ENCODE data around the gene ENOPH1.
A peak's percentile ranks its signal among the peaks of the same experiment; 100 is the strongest.

ENOPH1 gene

DNA sequence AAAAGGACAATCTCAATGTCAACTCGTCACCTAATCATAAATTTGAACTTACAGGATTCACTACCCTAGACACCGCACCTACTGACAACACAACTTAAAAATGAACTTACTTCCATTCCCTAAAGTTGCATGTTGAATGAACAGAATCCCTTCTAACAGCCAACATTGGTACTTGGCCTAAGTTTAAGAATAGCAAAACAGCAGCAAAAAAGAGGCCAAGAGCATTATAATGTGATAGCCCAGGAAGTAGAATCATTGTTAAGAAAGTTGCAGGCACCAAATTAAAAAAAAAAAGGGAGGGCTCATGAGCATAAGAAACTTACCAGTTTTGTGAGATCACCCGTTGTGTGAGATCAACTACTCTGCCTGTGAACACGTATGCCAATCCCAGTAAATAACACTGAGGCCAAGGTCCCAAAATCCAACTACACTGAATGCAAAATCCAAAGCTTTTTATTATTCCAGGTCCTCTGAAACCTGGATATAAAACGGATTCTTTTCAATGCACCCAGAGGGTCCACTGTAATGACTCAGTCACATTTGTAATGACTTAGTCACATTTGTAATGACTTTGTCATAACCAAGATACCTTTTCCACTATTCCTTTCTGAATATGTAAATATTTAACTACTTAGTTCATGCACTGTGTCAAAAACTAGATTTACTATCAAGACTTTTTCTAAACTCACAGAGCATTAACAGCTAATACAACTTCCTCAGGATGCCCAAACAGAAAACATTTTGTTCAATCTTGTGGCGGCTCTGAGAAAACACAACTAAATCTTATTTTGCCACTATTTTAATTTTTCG, 6.9 kb upstream of the ENOPH1 start:
- POLR2A ChIA-PET: interaction anchor here (1.2 kb wide), 1 partner anchor 42 kb away, joined by 3 read pairs; no protein-coding TSS in a partner anchor
- DNase-seq (ENCODE audit: extremely low spot score): no peak
- TF ChIP-seq, protein P1, sequence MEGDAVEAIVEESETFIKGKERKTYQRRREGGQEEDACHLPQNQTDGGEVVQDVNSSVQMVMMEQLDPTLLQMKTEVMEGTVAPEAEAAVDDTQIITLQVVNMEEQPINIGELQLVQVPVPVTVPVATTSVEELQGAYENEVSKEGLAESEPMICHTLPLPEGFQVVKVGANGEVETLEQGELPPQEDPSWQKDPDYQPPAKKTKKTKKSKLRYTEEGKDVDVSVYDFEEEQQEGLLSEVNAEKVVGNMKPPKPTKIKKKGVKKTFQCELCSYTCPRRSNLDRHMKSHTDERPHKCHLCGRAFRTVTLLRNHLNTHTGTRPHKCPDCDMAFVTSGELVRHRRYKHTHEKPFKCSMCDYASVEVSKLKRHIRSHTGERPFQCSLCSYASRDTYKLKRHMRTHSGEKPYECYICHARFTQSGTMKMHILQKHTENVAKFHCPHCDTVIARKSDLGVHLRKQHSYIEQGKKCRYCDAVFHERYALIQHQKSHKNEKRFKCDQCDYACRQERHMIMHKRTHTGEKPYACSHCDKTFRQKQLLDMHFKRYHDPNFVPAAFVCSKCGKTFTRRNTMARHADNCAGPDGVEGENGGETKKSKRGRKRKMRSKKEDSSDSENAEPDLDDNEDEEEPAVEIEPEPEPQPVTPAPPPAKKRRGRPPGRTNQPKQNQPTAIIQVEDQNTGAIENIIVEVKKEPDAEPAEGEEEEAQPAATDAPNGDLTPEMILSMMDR (IDR thresholded peaks at IDR 0.05; ENCODE audit: control extremely low read depth, extremely low read depth, low read depth, missing control alignments): no peak
- CTCF ChIA-PET: interaction anchor here (1.0 kb wide), 1 partner anchor 9 kb away, joined by 3 read pairs; no protein-coding TSS in a partner anchor

GRCh38 chr4:82425478-82425877, 4.9 kb upstream of the ENOPH1 start:
- ChIA-PET POLR2A (no interaction called here), CTCF (no interaction called here)
- no peak for DNase-seq (ENCODE audit: extremely low spot score)

GRCh38 chr4:82428526-82428968, 1.8 kb upstream of the ENOPH1 start:
- ChIA-PET CTCF (interaction anchor here (0.7 to 3.6 kb wide), 27 partner anchors 9 to 384 kb away, joined by 3 to 19 read pairs (median 4); partner anchors contain the start of gene HNRNPD), POLR2A (interaction anchor here (1.1 to 2.6 kb wide), 11 partner anchors 8 to 471 kb away, joined by 3 to 24 read pairs (median 7); partner anchors contain the start of genes HNRNPD, SCD5 and THAP9)
- TF ChIP-seq, protein P1 (IDR thresholded peaks at IDR 0.05; ENCODE audit: control extremely low read depth, extremely low read depth, low read depth, missing control alignments): no peak
- no peak for DNase-seq (ENCODE audit: extremely low spot score)

More at GRCh38 chr4:82425478-82425877, 4.9 kb upstream of the ENOPH1 start:
- TF ChIP-seq, protein P1 (IDR thresholded peaks at IDR 0.05; ENCODE audit: control extremely low read depth, extremely low read depth, low read depth, missing control alignments): no peak

DNA sequence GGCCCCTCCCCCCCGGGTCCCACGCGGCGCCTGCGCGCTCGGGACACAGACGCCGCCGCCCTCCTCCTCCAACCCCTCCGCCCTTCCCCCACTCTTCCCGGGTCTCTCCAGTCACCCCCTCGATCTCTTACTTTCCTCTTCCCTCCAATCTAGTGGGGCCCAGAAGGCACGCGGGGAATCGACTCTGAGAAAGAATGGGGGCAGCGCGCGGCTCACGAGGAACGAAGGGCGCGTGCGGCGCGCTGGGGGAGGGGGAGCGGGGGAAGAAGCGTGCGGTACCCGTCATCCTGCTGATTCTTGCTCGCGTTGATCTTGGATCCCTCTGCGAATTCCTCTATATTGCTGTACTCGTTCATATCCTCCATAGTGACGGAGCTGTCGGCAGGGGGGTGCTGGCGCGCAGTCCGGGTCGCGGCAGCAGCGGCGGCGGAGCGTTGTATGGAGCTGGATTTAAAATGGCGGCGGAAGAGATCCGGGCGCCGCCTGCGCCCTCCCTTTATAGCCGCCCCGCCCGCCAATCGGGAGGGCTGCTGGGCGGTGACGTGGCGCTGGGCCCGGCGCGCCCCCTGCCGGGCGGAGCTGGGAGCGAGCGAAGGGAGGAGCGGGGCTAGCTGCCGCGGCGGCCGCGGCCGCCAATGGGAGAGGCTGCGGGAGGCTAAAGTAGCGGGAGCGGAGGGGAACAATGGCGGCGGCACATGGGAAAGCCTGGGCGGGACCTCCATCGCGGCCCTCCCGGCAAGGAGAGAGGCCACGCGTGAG, 1.2 kb upstream of the ENOPH1 start:
- CTCF ChIA-PET: interaction anchor here (0.7 to 3.6 kb wide), 29 partner anchors 8 to 383 kb away, joined by 3 to 19 read pairs (median 4); partner anchors contain the start of gene HNRNPD
- POLR2A ChIA-PET: interaction anchor here (0.6 to 2.6 kb wide), 22 partner anchors 9 to 1026 kb away, joined by 3 to 24 read pairs (median 4); partner anchors contain the start of genes COPS4, COQ2, HNRNPD and SCD5

DNA sequence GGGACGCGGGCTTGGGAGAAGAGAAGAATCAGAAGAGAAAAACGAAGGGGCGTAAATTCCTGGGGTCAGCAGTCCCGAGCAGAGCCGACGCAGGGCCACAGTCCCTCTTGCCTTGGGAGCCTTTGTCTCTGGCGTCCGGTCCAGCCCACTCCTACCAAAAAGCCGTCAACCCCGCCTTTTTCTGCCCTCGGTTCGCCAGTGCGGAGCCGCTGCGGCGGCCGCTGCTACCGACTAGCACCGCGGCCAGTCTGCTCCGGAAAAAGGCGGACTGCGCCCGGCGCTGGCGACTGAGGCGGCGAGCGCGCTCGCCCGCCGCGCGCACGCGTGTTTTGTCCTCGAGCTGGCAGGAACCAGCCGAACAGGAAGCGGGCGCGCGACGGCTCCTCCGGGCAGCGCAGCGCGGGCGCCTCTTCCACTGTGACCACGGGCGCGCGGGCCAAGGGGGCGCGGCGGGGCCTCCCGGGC, 630 bp upstream of the ENOPH1 start:
- POLR2A ChIA-PET: interaction anchor here (0.6 to 2.6 kb wide), 21 partner anchors 9 to 1025 kb away, joined by 3 to 24 read pairs (median 4); partner anchors contain the start of genes COPS4, COQ2, HNRNPD and SCD5
- no peak for DNase-seq (ENCODE audit: extremely low spot score)
- CTCF ChIA-PET: interaction anchor here (0.7 to 3.6 kb wide), 25 partner anchors 9 to 382 kb away, joined by 3 to 19 read pairs (median 4); partner anchors contain the start of gene HNRNPD
- TF ChIP-seq, protein P1 (IDR thresholded peaks at IDR 0.05; ENCODE audit: control extremely low read depth, extremely low read depth, low read depth, missing control alignments): no peak

More for the DNA sequence above, 1.2 kb upstream of the ENOPH1 start:
- DNase-seq (ENCODE audit: extremely low spot score): peak; percentile 95
- TF ChIP-seq, protein P1 (IDR thresholded peaks at IDR 0.05; ENCODE audit: control extremely low read depth, extremely low read depth, low read depth, missing control alignments): peak; percentile 93

Measured in GM10248 (cell line).